HS-27A (cell line): ENCODE measurements around the gene CNTN3.

Source experiments
- DNase-seq: peaks from one replicate; pipeline ENCODE4 v3.0.0-alpha.2; 2012; ENCODE audit warnings: low read depth, missing footprints

CNTN3 gene

GRCh38 chr3:74607803-74608202, 6.7 kb downstream of the CNTN3 start:
- no peak for DNase-seq

DNA sequence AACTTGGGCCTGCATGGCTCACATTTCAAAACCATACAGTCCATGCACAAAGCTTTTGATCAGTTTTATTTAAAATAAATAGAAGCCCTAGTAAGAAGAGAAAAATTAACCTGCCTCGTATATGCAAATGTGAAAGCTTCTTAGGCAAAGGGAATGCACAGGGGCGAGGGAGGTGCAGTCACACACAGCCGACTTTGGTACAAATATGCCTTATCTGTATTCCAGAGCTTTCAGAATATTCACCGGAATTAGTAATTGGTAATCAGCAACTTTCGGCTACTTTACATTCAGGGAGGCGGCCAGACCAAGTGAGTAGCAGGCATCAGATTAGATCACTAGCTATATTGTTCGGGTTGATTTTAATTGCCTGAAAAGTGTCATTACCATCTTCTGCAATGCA, 7.5 kb downstream of the CNTN3 start:
- DNase-seq, result no peak

DNA sequence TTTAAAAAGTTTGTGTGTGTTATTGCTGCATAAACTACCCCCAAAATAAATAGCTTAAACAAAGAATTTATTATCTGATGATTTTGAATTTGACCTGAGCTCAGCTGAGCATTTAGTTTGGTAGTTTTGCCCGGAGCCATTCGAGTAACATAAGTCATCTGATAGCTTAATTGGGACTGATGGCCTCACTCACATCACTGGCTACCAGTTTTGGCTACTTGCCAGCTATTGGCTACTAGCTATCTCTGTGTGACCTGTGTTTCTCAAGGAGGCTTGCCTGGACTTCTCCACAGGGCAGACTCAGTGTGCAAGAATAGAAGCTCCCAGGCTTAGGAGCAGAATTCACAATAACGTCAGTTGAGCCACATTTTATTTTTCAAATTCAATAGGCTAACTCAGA, 9.0 kb downstream of the CNTN3 start:
- DNase-seq, result no peak

DNA sequence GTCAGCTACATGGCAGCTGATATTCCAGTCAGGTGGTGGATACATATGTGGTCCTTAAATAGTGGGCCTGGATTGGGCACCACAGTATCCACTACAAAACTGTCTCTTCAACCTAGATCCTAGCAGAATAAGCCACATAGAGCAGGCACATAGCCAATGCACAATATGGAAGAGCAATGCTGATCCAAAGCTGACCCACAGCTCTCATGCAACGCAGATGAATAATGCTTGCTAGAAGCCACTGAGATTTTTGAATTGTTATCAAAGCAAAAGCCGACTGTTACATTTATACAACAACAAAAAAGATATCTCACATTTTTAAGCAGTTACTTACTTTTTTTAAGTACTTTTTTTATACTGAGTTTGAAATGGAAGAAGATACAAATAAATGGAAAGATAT, 11.2 kb downstream of the CNTN3 start:
- DNase-seq, result no peak

GRCh38 chr3:74602471-74602870, 12.0 kb downstream of the CNTN3 start:
- DNase-seq, result no peak

- no peak for DNase-seq
Measured at GRCh38 chr3:74601793-74602192, 12.7 kb downstream of the CNTN3 start.

DNA sequence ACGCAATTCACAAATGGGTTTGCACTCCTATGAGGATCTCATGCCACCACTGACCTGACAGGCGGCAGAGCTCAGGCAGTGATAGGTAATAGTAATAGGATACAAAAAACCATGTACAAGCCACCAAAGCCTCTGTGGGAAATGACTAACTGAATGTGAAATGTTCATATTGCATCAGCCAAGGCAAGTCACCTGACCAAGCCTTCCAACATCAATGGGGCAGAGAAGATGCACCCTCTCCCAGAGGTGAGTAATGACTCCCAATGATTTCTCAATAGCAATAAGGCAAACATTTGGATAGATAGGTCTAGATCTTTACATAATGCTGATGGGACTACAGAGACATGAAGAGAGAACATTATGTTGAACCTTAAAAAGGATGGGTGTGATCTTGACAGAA, 14.9 kb downstream of the CNTN3 start:
- DNase-seq, result no peak

DNA sequence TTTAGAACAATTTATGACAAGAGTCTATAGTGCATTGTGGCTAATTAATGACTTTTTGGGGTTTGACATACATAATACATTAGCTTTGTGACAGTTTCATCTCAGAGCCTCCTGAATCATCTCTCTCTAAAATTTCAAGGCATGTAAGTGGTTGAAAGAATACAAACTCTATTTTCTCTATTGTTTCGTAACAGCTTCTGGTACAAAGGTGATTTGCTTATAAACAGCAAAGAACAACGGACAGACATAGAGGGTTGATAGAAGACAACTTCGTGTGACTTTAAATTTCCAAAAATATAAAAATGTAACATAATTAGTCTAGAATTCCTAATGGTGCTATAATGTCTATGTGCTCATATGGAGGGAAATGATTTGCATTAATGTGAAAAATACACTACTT, 21.3 kb downstream of the CNTN3 start:
- no peak for DNase-seq

GRCh38 chr3:74592359-74592758, 22.1 kb downstream of the CNTN3 start:
- DNase-seq, result no peak

DNA sequence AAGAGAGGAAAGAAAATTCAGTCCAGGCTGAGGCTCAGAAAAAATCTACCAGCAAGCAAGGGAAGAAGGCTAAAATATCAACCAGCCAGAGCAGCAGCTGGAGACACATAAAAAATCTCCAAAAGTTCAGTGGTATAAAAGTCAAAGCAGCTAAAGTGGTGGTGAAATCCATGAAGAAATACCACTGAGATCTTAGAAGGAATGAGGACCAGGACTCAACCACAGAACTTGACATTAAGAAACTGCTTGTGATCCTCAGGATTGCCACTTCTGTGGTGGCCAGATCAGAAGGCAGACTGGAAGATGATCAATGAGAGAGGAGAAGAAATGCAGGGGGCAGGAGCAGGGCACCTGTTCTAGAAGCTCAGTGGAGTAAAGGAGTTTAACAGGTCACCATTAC, 22.5 kb downstream of the CNTN3 start:
- DNase-seq, result no peak

GRCh38 chr3:74591342-74591741, 23.1 kb downstream of the CNTN3 start:
- DNase-seq, result no peak

- DNase-seq, result no peak
Measured at GRCh38 chr3:74590620-74591262, 23.7 kb downstream of the CNTN3 start.

DNA sequence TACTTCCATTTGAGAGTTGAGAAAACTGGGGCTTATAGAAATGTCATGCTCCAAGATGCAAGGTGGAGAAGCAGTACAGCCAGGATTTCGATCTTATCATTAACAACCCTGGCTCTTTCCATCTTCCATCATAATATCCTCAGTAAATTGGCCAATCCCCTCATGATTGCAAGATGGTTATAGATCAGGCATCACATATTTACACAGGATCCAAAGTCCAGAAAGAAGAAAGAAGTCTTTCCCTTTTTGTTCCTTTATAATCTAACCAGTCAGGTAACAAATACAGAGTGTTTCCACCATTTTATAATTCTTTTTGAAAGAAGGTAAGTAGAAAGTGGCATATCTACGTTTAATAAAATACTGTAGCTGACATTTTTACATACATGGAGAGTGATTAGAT, 29.7 kb downstream of the CNTN3 start:
- DNase-seq, result no peak

DNA sequence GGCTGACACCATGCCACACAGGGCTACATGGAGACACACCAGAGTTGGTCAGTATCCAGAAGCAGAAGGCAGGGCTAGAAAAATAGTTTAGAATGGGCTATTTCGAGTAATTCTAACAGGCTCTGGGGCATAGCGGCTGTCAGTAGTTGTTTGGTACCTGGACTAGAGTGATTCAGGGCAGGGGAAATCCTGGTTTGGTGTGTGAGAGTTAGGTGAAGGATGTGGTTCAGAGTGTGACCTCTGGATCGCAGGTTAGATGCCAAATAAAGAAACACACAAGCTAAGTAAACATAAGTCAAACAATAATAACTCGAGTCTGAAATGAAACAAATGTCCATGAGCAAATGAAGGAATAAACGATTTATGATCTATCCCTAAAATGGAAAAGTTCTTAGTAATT, 31.5 kb downstream of the CNTN3 start:
- DNase-seq, result no peak

DNA sequence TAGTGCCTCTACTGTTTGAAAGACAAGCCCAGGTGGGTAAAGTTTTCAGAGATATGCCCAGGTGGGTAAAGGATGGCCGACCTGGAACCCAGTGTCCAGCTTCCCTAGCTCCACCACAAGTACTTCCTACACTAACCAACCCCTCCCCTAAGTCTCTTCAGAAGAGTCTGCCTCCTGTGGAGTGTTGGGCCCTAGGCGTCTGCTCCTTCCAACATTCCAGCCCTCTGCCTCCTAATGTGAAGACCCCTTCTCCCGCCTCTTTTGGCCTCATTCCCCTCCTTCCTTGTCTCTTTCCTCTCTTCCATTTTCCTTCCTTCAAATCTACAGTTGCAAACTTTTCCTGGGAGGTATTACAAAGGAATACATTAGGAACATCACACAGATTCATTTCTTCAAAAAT, 38.6 kb downstream of the CNTN3 start:
- no peak for DNase-seq

GRCh38 chr3:74571118-74571517, 43.3 kb downstream of the CNTN3 start:
- DNase-seq, result no peak
